ENCODE results near the gene SULT2B1.
A peak's percentile ranks its signal among the peaks of the same experiment; 100 is the strongest.

The SULT2B1 gene

DNA sequence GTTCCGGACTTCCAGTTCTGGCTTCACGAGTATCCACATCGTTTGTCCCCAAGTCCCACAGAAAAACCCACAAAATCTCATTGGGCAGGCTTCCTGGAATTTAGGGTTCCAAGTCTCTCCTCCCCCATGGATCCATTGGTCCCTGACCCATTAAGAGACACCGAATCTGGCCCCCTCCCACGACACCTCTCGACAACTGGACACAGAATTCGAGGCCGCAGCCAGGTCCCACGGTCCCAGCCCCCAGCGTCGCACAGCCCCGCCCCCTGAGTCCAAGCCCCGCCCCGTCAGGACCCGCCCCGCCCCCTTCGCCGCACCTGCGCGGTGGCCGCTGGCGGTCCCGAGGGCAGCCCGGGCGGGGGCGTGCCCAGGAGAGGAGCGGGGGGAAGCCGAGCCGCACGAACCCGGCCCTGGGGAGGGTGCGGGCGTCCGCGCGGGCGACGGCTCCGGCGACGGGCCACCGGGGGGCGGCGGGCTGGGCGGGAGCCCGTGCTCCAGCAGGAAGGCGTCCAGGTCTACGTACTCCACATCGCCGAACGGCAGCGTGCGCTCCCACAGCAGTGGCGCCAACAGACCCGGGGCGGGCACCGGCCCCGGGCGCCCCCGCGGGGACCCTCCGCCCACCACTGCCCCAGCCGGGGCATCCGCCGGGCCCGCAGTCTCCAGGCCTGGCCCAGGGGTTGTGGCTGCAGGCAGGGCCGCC, 83.4 kb downstream of the SULT2B1 start:
- peak overlapping the region; percentile 62 for H3K4me3 ChIP-seq (ENCODE audit: low read depth, low read length)
- POLR2A ChIA-PET = no interaction called here
- TF ChIP-seq, protein P1, sequence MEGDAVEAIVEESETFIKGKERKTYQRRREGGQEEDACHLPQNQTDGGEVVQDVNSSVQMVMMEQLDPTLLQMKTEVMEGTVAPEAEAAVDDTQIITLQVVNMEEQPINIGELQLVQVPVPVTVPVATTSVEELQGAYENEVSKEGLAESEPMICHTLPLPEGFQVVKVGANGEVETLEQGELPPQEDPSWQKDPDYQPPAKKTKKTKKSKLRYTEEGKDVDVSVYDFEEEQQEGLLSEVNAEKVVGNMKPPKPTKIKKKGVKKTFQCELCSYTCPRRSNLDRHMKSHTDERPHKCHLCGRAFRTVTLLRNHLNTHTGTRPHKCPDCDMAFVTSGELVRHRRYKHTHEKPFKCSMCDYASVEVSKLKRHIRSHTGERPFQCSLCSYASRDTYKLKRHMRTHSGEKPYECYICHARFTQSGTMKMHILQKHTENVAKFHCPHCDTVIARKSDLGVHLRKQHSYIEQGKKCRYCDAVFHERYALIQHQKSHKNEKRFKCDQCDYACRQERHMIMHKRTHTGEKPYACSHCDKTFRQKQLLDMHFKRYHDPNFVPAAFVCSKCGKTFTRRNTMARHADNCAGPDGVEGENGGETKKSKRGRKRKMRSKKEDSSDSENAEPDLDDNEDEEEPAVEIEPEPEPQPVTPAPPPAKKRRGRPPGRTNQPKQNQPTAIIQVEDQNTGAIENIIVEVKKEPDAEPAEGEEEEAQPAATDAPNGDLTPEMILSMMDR (IDR thresholded peaks at IDR 0.05; ENCODE audit: insufficient read depth, low read length, missing control alignments) = no peak
- CTCF ChIA-PET = interaction anchor here (1.3 kb wide), 1 partner anchor 10 kb away, joined by 5 read pairs; no protein-coding TSS in a partner anchor
- no peak for DNase-seq (ENCODE audit: low read depth, low spot score)

DNA sequence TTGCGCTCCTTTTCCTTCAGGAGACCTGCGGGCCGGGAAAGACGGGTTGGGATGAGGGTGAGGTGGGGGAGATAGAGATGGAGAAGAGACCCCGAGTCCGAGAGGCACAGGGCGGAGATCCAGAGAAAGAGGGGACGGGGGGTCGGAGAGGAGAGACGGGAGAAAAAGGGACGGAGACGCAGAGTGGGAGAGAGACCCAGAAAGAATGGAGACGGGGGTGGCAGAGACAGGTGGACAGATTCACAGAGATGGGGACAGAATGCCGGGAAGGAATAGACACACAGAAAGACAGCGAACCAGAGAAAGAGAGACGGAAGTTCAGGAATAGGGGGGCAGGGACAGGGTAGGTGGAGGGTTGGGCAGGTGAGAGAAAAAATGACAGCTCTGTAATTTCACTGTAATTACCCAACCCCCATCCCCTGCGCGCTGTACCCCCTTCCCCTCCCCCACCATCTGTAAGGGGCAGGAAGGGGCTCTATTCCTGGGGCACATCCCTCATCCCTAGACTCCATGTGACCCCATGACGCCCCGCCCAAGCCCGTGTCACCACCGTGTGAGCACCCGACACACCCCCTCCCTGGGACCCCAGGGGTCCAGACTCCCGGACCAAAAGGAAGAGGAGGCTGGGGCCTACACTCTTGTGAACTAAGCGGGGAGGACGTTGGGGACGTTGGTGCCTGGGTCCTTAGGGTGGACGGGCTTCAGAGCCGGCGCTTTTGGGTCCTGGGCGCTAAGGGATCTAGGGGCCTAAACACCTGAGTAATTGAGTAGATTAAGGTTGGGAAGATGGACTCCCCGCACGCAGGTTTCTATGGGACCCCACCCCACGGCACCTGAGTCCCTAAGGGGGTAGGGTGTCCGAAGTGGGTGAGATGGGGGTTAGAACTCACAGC, 84.2 kb downstream of the SULT2B1 start:
- POLR2A ChIA-PET = no interaction called here
- H3K4me3 ChIP-seq (ENCODE audit: low read depth, low read length) = peak overlapping the region; percentile 62
- TF ChIP-seq, protein P1 (IDR thresholded peaks at IDR 0.05; ENCODE audit: insufficient read depth, low read length, missing control alignments) = no peak
- CTCF ChIA-PET = interaction anchor here (1.3 kb wide), 1 partner anchor 9 kb away, joined by 5 read pairs; no protein-coding TSS in a partner anchor
- DNase-seq (ENCODE audit: low read depth, low spot score) = no peak

DNA sequence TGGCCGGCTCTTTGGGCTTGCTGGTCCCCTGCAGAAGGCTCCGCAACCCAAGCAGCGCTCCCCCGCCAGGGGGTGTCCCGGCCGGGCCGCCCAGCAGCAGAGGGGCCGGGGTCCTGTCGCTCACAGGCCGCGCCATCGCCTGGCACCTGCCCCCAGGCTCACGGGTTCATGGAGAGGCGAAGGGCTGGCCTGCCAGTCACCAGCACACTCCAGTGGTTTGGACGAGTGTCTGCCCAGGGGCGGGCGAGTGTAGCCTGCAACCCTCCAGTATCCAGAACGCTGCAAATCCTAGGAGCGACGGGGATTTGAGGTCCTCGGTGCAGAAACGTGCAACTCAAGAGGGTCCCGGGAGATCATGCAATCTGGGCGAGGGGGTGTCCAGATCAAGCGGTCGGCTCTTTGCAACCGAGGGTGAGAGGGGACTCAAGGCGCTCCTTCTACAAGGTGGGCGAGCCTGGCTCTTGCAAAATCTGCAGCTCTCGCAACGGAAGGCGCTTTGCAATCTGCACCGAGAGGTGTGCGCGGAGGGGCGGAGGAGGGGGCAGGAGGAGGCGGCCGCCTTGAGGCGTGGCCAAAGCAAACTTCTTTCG, 85.0 kb downstream of the SULT2B1 start, which contains the start of gene DBP:
TSS of gene DBP (minus strand) at position 521 of the 590 bp plus-strand sequence. CDS start at position 136, 385 bp downstream.
- TF ChIP-seq, protein P1 (IDR thresholded peaks at IDR 0.05; ENCODE audit: insufficient read depth, low read length, missing control alignments) = peak; percentile 23
- CTCF ChIA-PET = interaction anchor here (0.8 to 1.3 kb wide), 2 partner anchors 8 to 9 kb away, joined by 3 to 5 read pairs; partner anchors contain the start of gene CA11
- POLR2A ChIA-PET = interaction anchor here (1.3 to 1.5 kb wide), 2 partner anchors 13 to 18 kb away, joined by 4 to 5 read pairs; partner anchors contain the start of genes RPL18 and SPHK2
- peak within 1 kb of the TSS; percentile 66 for H3K4me3 ChIP-seq (ENCODE audit: low read depth, low read length)
- DNase-seq (ENCODE audit: low read depth, low spot score) = no peak

DNA sequence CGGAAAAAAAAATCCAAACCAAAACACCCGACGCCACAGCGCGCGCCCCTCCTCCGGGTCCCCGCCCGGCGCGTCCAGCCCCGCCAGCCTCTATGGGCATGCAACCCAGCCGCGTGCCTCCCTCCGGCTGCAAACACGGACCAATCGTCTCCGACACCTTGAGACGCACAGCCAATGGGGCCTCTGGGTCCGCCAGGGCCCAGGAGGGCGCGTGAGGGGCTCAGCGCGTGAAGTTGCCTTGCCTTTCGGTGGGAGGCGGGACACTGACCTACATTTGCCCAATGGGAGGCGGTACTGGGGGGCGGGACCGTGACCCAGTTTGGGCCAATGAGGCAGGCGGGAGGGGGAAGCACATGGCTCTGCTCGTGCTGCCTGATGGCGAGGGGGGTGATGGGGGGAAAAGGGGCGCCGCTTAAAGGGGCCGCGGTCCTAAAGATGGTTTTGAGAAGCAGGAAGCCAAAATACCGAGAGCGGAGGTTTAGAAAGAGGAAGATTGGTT, 85.5 kb downstream of the SULT2B1 start:
- peak overlapping the region; percentile 66 for H3K4me3 ChIP-seq (ENCODE audit: low read depth, low read length)
- DNase-seq (ENCODE audit: low read depth, low spot score) = peak; percentile 92
- POLR2A ChIA-PET = interaction anchor here (0.6 to 1.5 kb wide), 3 partner anchors 13 to 434 kb away, joined by 4 to 5 read pairs (median 4); partner anchors contain the start of genes RPL18 and SPHK2
- TF ChIP-seq, protein P1 (IDR thresholded peaks at IDR 0.05; ENCODE audit: insufficient read depth, low read length, missing control alignments) = no peak
- CTCF ChIA-PET = interaction anchor here (0.8 to 1.3 kb wide), 3 partner anchors 8 to 16 kb away, joined by 3 to 4 read pairs (median 3); partner anchors contain the start of gene CA11

DNA sequence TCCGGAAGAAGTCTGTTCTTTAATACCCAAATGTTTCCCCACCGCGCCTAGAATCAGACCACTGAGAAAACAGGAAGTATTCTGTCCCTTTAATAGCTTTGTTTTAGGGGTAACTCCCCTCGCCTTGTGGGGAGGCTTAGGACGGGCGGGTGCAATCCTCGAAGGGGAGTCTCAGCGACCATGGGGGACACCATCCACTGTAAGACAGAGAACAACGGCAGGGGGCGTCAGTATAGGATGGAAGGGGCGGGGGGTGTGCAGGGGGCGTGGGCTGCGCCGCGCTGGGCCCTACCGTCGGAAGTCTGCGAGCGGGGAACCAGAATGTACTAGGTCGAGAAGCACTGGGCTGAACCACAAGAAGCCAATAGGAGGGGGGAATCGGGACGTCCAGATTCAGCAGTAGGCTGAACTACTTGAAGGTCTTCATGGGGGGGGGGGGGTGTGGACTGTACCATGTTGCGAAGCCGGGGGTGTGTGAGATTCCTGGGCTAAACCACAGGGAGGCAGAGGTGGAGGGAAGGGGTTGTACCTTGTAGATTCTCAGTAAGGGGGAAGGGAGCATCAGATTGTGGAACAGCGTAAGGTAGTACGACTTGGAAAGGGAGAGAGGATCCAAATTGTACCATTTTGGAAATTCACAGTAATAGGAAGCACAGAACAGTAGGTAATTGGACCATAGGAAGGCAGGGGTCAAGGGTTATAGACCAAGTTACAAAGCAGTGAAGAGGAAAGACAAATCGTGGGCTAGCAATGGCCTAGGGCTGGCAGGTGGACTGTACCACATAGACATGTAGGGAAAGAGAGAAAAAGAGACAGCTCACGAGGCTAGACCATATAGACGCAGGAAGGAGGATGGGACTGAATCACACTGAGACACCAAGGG, 86.2 kb downstream of the SULT2B1 start:
- ChIA-PET POLR2A (interaction anchor here (0.6 to 1.5 kb wide), 3 partner anchors 14 to 434 kb away, joined by 4 to 5 read pairs (median 4); partner anchors contain the start of genes RPL18 and SPHK2), CTCF (interaction anchor here (0.8 to 1.3 kb wide), 3 partner anchors 7 to 15 kb away, joined by 3 to 4 read pairs (median 3); partner anchors contain the start of gene CA11)
- peak; percentile 84 for DNase-seq (ENCODE audit: low read depth, low spot score)
- TF ChIP-seq, protein P1 (IDR thresholded peaks at IDR 0.05; ENCODE audit: insufficient read depth, low read length, missing control alignments) = peak; percentile 17
- peak overlapping the region; percentile 66 for H3K4me3 ChIP-seq (ENCODE audit: low read depth, low read length)

All from AG04449 (cell line).